GM18520 (cell line): ENCODE measurements around the gene RAB6D.
"Not testable (repeated sequence)": the region's sequence is repeated elsewhere in the genome, so short reads cannot be mapped to it uniquely, and the experiment has no call there.

Experiments
- ATAC-seq: cut with Tn5 transposase; IDR thresholded peaks from one replicate; pipeline ENCODE4 v1.9.1; 2021; ENCODE audit not compliant: unreplicated experiment

RAB6D gene

DNA sequence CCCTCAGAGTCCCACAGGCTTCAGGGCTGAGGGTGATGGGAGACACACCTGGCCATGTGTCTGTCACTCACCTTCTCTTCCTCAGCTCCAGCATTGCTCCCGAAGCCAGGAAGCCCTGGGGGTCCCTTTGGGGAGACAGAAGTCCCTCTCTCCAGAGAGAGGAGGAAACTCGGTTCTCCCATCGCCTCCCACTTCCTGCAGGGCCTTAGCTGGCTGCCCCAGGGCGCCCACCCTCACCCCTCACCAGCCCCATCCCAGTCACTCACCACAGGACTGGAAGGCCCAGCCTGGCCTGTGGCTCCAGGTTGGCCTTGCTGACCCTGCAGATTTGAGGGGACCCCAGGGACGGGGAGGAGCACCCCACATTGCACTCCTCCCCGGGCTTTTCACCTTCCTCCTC lies 2.7 kb upstream of the RAB6D start:
- ATAC-seq: no peak

DNA sequence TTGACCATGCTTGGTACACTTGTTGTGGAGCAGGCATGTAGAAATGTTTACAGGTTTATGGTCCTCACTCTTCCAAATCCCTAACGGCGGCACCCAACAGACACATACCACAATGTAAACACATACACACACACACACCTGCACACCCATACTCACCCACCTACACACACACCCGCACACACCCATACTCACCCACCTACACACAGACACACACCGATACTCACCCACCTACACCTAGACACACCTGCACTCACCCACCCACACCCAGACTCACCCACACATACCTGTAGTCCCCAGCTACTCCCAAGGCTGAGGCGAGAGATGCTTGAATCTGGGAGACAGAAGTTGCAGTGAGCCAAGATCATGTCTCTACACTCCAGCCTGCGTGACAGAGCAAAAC lies 1.5 kb upstream of the RAB6D start:
- no peak for ATAC-seq

GRCh38 chr2:131363213-131363612 lies 755 bp downstream of the RAB6D start:
- ATAC-seq: not testable (repeated sequence)

DNA sequence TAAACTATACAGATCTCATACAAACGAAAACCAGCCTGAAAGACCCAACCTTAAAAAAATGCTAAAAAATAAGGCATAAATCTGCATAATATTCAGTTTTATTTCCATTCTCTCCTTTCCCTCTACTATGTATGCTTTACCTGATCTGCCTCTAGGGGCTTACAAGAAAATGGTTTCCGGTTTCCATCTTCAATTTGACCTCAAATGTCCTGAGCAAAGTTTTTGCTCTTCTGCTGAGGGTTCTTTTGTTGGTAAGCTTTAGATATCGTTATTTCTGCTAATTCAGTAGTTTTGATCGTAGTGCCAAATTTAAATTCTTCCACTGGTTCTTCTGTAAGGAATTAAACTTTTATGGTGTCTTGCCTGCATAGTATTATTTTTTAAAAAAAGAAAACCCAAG lies 2.2 kb downstream of the RAB6D start:
- ATAC-seq: not testable (repeated sequence)

DNA sequence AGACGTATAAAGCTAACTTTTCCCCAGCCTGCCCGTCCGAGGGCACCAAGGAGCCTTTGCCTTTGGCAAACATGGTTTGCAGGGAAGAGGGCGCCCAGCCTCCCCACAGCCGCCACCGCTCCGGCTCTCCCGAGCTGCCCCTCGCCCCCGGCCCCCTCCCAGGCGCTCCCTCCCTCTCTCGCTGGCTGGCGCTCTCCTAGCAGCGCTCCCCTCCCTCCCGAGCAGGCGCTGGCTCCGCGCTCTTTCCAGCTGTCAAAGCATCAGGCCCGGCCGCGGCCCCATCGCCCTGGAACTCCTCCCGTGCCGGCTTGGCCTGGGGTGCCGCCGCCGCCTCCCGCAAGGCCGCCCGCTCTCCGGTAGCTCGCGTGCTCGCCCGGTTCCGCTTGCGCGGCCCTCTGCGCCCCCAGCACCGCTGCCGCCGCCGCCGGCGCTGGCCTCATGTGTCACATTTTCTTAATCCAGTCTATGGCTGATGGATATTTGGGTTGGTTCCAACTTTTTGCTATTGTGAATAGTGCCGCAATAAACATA lies 10.7 kb downstream of the RAB6D start:
- not testable (repeated sequence) for ATAC-seq

GRCh38 chr2:131349021-131349420 lies 14.9 kb downstream of the RAB6D start:
- ATAC-seq: no peak

DNA sequence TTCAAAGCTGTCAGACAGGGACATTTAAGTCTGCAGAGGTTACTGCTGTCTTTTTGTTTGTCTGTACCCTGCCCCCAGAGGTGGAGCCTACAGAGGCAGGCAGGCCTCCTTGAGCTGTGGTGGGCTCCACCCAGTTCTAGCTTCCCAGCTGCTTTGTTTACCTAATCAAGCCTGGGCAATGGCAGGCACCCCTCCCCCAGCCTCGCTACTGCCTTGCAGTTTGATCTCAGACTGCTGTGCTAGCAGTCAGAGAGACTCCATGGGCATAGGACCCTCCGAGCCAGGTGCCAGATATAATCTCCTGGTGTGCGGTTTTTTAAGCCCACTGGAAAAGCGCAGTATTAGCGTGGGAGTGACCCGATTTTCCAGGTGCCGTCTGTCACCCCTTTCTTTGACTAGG lies 16.9 kb downstream of the RAB6D start:
- not testable (repeated sequence) for ATAC-seq

DNA sequence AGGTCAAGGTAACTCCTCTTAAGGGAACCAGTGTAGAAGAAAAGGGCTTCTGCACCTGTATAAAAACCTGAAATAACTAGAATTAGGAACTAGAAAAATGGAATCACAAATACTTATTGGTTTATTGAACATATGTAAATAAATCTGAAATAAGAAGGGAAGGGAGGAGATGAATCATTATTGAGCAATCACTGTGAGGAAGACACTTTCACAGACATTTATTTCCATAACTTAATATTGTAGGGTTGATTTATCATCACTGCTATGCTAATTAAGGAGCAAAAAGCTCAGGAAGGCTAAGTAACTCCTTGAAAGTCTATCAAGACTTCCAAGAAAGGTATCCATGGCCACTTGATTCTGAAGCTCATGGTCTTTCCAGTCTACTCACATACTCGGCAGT lies 24.7 kb downstream of the RAB6D start:
- ATAC-seq: not testable (repeated sequence)

- ATAC-seq: not testable (repeated sequence)
These were observed 28.6 kb downstream of the RAB6D start for GRCh38 chr2:131335319-131335718.

- ATAC-seq: not testable (repeated sequence)
These were observed 31.3 kb downstream of the RAB6D start for GRCh38 chr2:131332709-131333108.

- not testable (repeated sequence) for ATAC-seq
These were observed 33.0 kb downstream of the RAB6D start for GRCh38 chr2:131331000-131331399.

- no peak for ATAC-seq
These were observed 41.8 kb downstream of the RAB6D start for GRCh38 chr2:131322209-131322608.

DNA sequence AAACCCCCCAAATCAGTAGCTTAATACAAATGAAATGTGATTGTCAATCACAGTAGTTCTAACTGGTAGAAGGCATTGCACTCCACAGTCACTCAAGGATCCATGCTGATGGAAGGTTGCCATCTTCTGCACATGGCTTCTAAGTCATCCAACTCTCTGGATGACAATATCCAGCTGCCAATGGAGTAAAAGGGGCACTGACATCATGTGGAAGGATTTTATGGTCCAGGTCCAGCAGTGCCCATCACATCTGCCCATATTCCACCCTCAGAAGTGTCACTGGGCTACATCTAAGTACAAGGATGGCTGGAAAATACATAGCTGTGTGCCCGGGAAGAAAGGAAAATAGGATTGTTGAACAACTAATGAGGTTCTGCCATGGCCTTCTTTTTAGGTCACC lies 42.6 kb downstream of the RAB6D start:
- not testable (repeated sequence) for ATAC-seq

DNA sequence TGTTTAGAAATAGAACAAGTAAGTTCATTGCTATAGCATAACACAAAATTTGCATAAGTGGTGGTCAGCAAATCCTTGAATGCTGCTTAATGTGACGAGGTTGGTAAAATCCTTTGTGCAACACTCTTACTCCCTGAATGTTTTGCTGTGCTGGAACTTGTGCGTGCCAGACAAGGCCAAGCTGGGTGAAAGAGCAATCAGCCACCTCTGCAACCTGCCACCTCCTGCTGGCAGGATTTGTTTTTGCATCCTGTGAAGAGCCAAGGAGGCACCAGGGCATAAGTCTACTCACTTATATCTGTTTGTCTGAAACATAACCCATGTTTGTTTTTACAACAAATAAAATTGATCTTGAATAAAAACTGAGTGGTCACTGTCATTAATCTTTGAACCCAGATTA lies 53.0 kb downstream of the RAB6D start:
- not testable (repeated sequence) for ATAC-seq
